Loucy (cell line): ENCODE results near the gene CHN1.

Experiments used
- EZH2phosphoT487 ChIP-seq: fragments of 200-600 bp; IDR thresholded peaks from 2 replicates; pipeline ENCODE4 v1.6.1; 2018; ENCODE audit warnings: antibody characterized with exemption, mild to moderate bottlenecking, moderate library complexity, borderline replicate concordance
- TF ChIP-seq, protein P1 (sequence below): fragments of 200-600 bp; sonication (generic); conservative IDR thresholded peaks from 2 replicates; pipeline ENCODE4 v1.5.1; 2014; ENCODE audit warnings: mild to moderate bottlenecking, antibody characterized with exemption, low read length

DNA sequence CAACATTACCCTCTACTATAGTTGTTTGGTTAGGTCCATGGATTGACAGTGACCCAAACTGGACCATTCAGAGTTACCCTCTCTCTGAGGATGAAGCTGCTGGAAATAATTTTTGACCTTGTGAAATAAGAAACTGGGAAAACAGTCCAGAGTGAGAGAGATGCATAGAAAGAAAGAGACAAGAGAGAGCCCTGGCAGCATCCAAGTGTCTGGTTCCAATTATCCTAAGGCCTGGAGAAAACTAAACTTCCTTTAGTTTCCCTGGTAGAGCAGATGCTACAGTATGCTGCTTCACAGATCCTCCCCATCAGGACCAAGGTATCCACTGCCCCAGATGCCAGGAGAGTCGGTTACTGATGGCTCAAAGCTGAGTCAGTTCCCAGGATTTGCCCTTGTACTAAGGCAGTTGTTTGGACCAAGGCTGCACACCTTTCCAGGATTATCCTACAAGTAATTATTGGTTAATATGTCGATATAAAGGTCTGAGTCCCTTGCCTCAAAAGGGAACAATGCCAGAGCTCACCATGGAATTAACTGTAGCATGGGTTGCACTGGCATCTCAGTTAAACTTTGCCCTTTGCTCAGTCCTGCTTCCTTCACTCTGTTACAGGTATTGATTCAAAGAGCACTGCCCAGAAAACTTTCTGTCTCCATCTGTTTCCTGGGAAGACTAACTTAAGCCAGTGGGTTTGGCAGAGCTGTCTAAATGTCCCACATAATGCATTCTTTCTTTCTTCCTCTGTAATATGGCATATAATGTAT is 14.6 kb upstream of the CHN1 start:
- TF ChIP-seq, protein P1, sequence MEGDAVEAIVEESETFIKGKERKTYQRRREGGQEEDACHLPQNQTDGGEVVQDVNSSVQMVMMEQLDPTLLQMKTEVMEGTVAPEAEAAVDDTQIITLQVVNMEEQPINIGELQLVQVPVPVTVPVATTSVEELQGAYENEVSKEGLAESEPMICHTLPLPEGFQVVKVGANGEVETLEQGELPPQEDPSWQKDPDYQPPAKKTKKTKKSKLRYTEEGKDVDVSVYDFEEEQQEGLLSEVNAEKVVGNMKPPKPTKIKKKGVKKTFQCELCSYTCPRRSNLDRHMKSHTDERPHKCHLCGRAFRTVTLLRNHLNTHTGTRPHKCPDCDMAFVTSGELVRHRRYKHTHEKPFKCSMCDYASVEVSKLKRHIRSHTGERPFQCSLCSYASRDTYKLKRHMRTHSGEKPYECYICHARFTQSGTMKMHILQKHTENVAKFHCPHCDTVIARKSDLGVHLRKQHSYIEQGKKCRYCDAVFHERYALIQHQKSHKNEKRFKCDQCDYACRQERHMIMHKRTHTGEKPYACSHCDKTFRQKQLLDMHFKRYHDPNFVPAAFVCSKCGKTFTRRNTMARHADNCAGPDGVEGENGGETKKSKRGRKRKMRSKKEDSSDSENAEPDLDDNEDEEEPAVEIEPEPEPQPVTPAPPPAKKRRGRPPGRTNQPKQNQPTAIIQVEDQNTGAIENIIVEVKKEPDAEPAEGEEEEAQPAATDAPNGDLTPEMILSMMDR = no peak
- no peak for TF ChIP-seq EZH2phosphoT487
